GM12878 (cell line): ENCODE measurements around the gene TUBB3. TPM values are rescaled to one million over a fixed set of nuclear protein-coding genes. Genes with fewer than 3 reads are reported as not detected.

Source experiments
- ATAC-seq: fragments of 200-7000 bp; cut with Tn5 transposase; 3 replicates; pipeline ENCODE4 v1.9.1; 2020; ENCODE audit warnings: mild to moderate bottlenecking, moderate library complexity
- BruUV-seq: library from RNA; stranded (reverse); fragments of 400-500 nt; replicated peaks from 2 replicates; lab custom pipeline; 2021; lab: Mats Ljungman, UMichigan
- CTCF ChIA-PET: fragments of 300-600 bp; sonication (Branson Sonifier 250); formaldehyde crosslinking; extraction: SDS; loops from one replicate; lab custom pipeline; 2021; ENCODE audit warnings: inconsistent platforms; lab: Yijun Ruan, JAX
- POLR2A ChIA-PET: fragments of 350-600 bp; formaldehyde crosslinking; extraction: SDS; loops from one replicate; lab custom pipeline; 2021; ENCODE audit warnings: inconsistent platforms; lab: Charles Lee
- RAD21 ChIA-PET: fragments of 300-600 bp; sonication (Branson Sonifier 250); formaldehyde crosslinking; loops from one replicate; lab custom pipeline; 2023; ENCODE audit warnings: antibody characterized with exemption; ENCODE audit not compliant: unreplicated experiment; lab: Charles Lee
- SMC1A ChIA-PET: fragments of 300-600 bp; sonication (Branson Sonifier 250); formaldehyde crosslinking; loops from one replicate; lab custom pipeline; 2023; ENCODE audit not compliant: unreplicated experiment, uncharacterized antibody; lab: Charles Lee
- DNase-seq: peaks from one replicate; pipeline ENCODE4 v3.0.0-alpha.2; 2011; ENCODE audit warnings: low read depth, low spot score
- FAIRE-seq: peaks from 3 replicates; lab custom pipeline; 2011; peaks lifted over from hg19 to GRCh38; lab: Jason Lieb, UNC
- H2AFZ ChIP-seq: 2 replicates; pipeline ENCODE4 v1.6.0; 2011; ENCODE audit warnings: low read depth, low read length, control low read depth; ENCODE audit not compliant: control insufficient read depth
- H3K27ac ChIP-seq: 2 replicates; pipeline ENCODE4 v1.5.1; 2011; ENCODE audit warnings: control low read depth; ENCODE audit not compliant: control insufficient read depth, insufficient read depth
- H3K27me3 ChIP-seq, 2 experiments: replicated peaks in 1 of 2; 2 replicates each; pipeline versions ENCODE4 v1.6.0 to v1.6.1; 2011; ENCODE audit warnings: low read length in 1 of 2; ENCODE audit not compliant: control insufficient read depth in 2 of 2, insufficient read depth in 2 of 2
- H3K36me3 ChIP-seq, 2 experiments: 2 replicates each; pipeline ENCODE4 v1.5.1; 2011; ENCODE audit warnings: low read length in 1 of 2; ENCODE audit not compliant: control insufficient read depth in 2 of 2, insufficient read depth in 2 of 2
- H3K4me1 ChIP-seq: 2 replicates; pipeline ENCODE4 v1.6.1; 2011; ENCODE audit warnings: mild to moderate bottlenecking, low read length, moderate library complexity, mixed read lengths; ENCODE audit not compliant: control insufficient read depth, insufficient read depth
- H3K4me2 ChIP-seq: 2 replicates; pipeline ENCODE4 v1.6.0; 2011; ENCODE audit warnings: control low read depth; ENCODE audit not compliant: control insufficient read depth, insufficient read depth
- H3K4me3 ChIP-seq: fragments of 200-600 bp; sonication (generic); 2 replicates; pipeline ENCODE4 v1.5.1; 2016
- H3K79me2 ChIP-seq: 2 replicates; pipeline ENCODE4 v1.6.0; 2011; ENCODE audit warnings: low read length; ENCODE audit not compliant: control insufficient read depth, insufficient read depth
- H3K9ac ChIP-seq: 2 replicates; pipeline ENCODE4 v1.8.0; 2011; ENCODE audit warnings: low read length, control low read depth, mixed read lengths; ENCODE audit not compliant: control insufficient read depth, insufficient read depth
- H3K9me3 ChIP-seq: replicated peaks from 3 replicates; pipeline ENCODE4 v1.5.1; 2011; ENCODE audit warnings: mild to moderate bottlenecking, low read length; ENCODE audit not compliant: control insufficient read depth, insufficient read depth
- H4K20me1 ChIP-seq: 2 replicates; pipeline ENCODE4 v1.6.0; 2011; ENCODE audit not compliant: control insufficient read depth, insufficient read depth
- CHD2 ChIP-seq: IDR thresholded peaks from 2 replicates; pipeline ENCODE4 v1.6.1; 2011; ENCODE audit warnings: low read depth, low read length, improper control_type of control experiment, borderline replicate concordance
- DPF2 ChIP-seq: fragments of 450-650 bp; IDR thresholded peaks from 2 replicates; pipeline ENCODE4 v1.6.1; 2017; ENCODE audit warnings: mild to moderate bottlenecking
- HDAC6 ChIP-seq: fragments of 200-600 bp; sonication (generic); IDR thresholded peaks from one replicate; pipeline ENCODE4 v1.8.0; 2017; ENCODE audit warnings: antibody characterized with exemption; ENCODE audit not compliant: unreplicated experiment
- MXI1 ChIP-seq: fragments of 150-350 bp; IDR thresholded peaks from 2 replicates; pipeline ENCODE4 v1.6.1; 2011; ENCODE audit warnings: low read depth, mild to moderate bottlenecking, inconsistent platforms, low read length, improper control_type of control experiment
- NRF1 ChIP-seq: conservative IDR thresholded peaks from 2 replicates; pipeline ENCODE4 v1.6.1; 2011; ENCODE audit warnings: mild to moderate bottlenecking, low read depth, low read length, improper control_type of control experiment
- PML ChIP-seq: IDR thresholded peaks from 2 replicates; pipeline ENCODE4 v1.6.1; 2012; ENCODE audit warnings: low read length, inconsistent platforms
- SIN3A ChIP-seq: IDR thresholded peaks from 2 replicates; pipeline ENCODE4 v1.6.1; 2012; ENCODE audit warnings: low read depth, low read length, improper control_type of control experiment
- SREBF2 ChIP-seq: IDR thresholded peaks from 2 replicates; pipeline ENCODE4 v1.6.1; 2012; ENCODE audit warnings: mild to moderate bottlenecking, low read length
- TARDBP ChIP-seq: IDR thresholded peaks from 2 replicates; pipeline ENCODE4 v1.6.1; 2016; ENCODE audit warnings: borderline replicate concordance
- TCF7 ChIP-seq: IDR thresholded peaks from 2 replicates; pipeline ENCODE4 v1.6.1; 2014; ENCODE audit warnings: antibody characterized with exemption, borderline replicate concordance
- YY1 ChIP-seq: IDR thresholded peaks from 2 replicates; pipeline ENCODE4 v1.6.1; 2011; ENCODE audit warnings: low read depth, mild to moderate bottlenecking, low read length
- WGBS: methylation state at CpG from one replicate; pipeline ENCODE4 v1.1.6; 2016; ENCODE audit warnings: low lambda C conversion rate; ENCODE audit not compliant: insufficient replicate concordance, insufficient coverage; ENCODE audit errors: missing lambda C conversion rate; 5-methylcytosine and 5-hydroxymethylcytosine counted together
- in situ Hi-C: fragments of 300-500 bp; cut with MboI; formaldehyde crosslinking; loops from 9 replicates; pipeline ENCODE4 v1.14.3; 2018; ENCODE audit warnings: mixed read lengths
- intact Hi-C: fragments of 100-400 bp; cut with micrococcal nuclease; formaldehyde crosslinking; loops from one replicate; pipeline ENCODE4 v1.14.2; 2022; ENCODE audit not compliant: unreplicated experiment
- polyA plus RNA-seq, 11 experiments: library from polyadenylated mRNA; depleted of rRNA in 4 of 11; unstranded in 6 of 11; stranded (reverse) in 5 of 11; fragments of >200 nt; fragmentation: Nextera tagmentation in 4 of 11; fragmentation: Illumina TruSeq in 1 of 11; extraction: Ambion mirVana in 4 of 11; extraction: Trizol in 1 of 11; gene quantifications; 1 replicate in 1 of 11; 2 replicates in 10 of 11; pipeline versions ENCODE4 v1.2.1 to v1.2.3, GENCODE V29; 2011 to 2016; ENCODE audit warnings: inconsistent platforms in 2 of 11, missing spikeins in 2 of 11, low read depth in 1 of 11
- total RNA-seq, 4 experiments: library from RNA; depleted of rRNA in 3 of 4; stranded (reverse); fragments of >200 nt in 3 of 4; fragmentation: Illumina TruSeq in 1 of 4; extraction: Trizol in 1 of 4; gene quantifications; 2 replicates each; pipeline versions ENCODE4 v1.2.1 to v1.2.3, GENCODE V29; 2013 to 2021
- TF ChIP-seq, protein P1 (sequence below): IDR thresholded peaks from 2 replicates; pipeline ENCODE4 v1.6.1; 2012; ENCODE audit warnings: mild to moderate bottlenecking, low read depth, low read length
- TF ChIP-seq, protein P2 (sequence below): IDR thresholded peaks from 2 replicates; pipeline ENCODE4 v1.6.1; 2011; ENCODE audit warnings: low read depth, mild to moderate bottlenecking, low read length, moderate library complexity, borderline replicate concordance; ENCODE audit errors: extremely low read depth
- TF ChIP-seq, protein P3 (sequence below): fragments of 450-650 bp; IDR thresholded peaks from 2 replicates; pipeline ENCODE4 v1.6.1; 2017; ENCODE audit warnings: low read depth, mild to moderate bottlenecking, moderate library complexity
- TF ChIP-seq, protein P4 (sequence below): fragments of 450-650 bp; IDR thresholded peaks from 2 replicates; pipeline ENCODE4 v1.6.1; 2017; ENCODE audit warnings: borderline replicate concordance

TUBB3 gene
- total and polyA plus RNA-seq, 10 of the 15 experiments (the other 5 are each of a cell fraction or from before 2014, with no cell fraction given) = 0.09 to 2.5 (median 0.58) TPM; not detected in 1

DNA sequence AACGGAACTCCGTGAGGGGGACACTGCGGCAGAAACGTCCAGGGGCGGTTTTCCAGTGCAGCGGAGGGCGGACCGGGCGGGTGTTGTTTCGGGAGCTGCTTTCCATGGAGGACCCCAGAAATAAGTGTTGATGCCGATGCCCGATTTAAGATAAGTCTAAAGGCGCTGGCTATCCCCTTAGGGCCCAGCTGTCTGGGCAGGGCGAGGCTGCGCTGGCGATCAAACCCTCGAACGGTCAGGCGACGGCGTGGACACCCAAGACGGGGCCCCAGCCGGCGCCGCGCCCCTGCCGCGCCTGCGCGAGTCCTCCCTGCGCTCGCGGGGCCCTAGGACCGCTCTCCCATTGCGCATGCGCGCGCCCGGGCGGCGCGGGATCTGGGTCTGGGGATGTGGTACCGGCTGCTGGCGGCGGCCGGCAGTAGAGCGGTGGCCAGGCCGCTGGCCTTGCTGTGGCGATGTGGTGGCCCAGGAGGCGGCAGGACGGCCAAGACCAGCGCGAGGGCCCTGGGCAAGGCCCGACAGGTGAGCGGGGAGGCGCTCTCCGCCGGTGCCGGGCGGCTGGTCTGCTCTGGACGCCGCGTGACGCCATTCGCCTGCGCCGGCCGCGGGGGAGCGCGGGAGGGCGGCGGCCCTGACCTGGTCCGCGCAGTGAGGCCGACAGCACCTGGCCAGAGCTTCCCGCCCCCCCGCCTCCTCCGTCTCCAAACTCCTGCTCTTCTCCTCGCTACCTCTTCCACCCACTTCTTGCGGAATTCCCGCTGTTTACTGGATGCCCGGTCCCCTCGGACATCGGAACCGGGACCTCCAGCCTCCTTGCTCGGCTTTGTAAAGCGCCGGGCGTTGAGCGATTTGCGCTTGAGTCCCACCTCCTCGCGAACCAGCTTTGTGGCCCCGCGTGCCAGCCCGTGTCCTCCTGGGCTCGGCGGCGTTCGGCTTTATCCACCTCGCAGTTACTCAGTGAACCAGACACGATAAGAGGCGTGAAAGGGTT, 49.4 kb downstream of the TUBB3 start:
- Histone ChIP-seq H3K4me2 (peak overlapping the region; percentile 99), H3K9ac (peak overlapping the region; percentile 92), H3K4me3 (peak overlapping the region; percentile 100), H3K27ac (peak overlapping the region; percentile 93), H4K20me1 (no peaks in the 10 kb centered on the region), H3K9me3 (no peaks in the 10 kb centered on the region; the same call in 2 of the 3 replicates), H2AFZ (peak overlapping the region; percentile 98), H3K36me3 (no peaks in the 10 kb centered on the region; a peak in 1 of 4 replicates), H3K27me3 (no peaks in the 10 kb centered on the region), H3K4me1 (peaks cover 14% of the 10 kb centered on the region), H3K79me2 (peaks cover 39% of the 10 kb centered on the region)
- no peak for DNase-seq
- no peak for FAIRE-seq
- ChIA-PET POLR2A (interaction anchor here (0.5 to 2.5 kb wide), 6 partner anchors 9 to 1267 kb away, joined by 3 to 13 read pairs (median 4); partner anchors contain the start of gene CBFA2T3), CTCF (interaction anchor here (1.1 to 2.1 kb wide), 3 partner anchors 19 to 62 kb away, joined by 3 to 8 read pairs (median 4); no protein-coding TSS in a partner anchor), SMC1A (interaction anchor here (0.6 to 2.3 kb wide), 3 partner anchors 10 to 109 kb away, joined by 3 to 8 read pairs (median 4); no protein-coding TSS in a partner anchor), RAD21 (interaction anchor here (1.0 to 1.5 kb wide), 5 partner anchors 9 to 48 kb away, joined by 3 to 4 read pairs (median 3); no protein-coding TSS in a partner anchor)
- WGBS = 1% methylated on average over 90 of the region's 104 CpGs
- intact Hi-C loops = no loop called here
- ATAC-seq = peak; percentile 91
- no TSS peak for BruUV-seq
- in situ Hi-C loops = no loop called here
- TF ChIP-seq TARDBP (peak; percentile 53; the same call in 1 of the 2 replicates), SIN3A (peak; percentile 90), PML (peak; percentile 81), SREBF2 (0 out of 2 replicates have a peak, but pooled peaks have one; percentile 13), MXI1 (peak; percentile 46; the same call in 1 of the 2 replicates), HDAC6 (peak; percentile 34), YY1 (peak; percentile 86), CHD2 (peak; percentile 91), DPF2 (peak; percentile 78; the same call in 1 of the 2 replicates), TCF7 (no peak), NRF1 (peak; percentile 97)
- TF ChIP-seq, protein P1, sequence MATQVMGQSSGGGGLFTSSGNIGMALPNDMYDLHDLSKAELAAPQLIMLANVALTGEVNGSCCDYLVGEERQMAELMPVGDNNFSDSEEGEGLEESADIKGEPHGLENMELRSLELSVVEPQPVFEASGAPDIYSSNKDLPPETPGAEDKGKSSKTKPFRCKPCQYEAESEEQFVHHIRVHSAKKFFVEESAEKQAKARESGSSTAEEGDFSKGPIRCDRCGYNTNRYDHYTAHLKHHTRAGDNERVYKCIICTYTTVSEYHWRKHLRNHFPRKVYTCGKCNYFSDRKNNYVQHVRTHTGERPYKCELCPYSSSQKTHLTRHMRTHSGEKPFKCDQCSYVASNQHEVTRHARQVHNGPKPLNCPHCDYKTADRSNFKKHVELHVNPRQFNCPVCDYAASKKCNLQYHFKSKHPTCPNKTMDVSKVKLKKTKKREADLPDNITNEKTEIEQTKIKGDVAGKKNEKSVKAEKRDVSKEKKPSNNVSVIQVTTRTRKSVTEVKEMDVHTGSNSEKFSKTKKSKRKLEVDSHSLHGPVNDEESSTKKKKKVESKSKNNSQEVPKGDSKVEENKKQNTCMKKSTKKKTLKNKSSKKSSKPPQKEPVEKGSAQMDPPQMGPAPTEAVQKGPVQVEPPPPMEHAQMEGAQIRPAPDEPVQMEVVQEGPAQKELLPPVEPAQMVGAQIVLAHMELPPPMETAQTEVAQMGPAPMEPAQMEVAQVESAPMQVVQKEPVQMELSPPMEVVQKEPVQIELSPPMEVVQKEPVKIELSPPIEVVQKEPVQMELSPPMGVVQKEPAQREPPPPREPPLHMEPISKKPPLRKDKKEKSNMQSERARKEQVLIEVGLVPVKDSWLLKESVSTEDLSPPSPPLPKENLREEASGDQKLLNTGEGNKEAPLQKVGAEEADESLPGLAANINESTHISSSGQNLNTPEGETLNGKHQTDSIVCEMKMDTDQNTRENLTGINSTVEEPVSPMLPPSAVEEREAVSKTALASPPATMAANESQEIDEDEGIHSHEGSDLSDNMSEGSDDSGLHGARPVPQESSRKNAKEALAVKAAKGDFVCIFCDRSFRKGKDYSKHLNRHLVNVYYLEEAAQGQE = no peak
- TF ChIP-seq, protein P2, sequence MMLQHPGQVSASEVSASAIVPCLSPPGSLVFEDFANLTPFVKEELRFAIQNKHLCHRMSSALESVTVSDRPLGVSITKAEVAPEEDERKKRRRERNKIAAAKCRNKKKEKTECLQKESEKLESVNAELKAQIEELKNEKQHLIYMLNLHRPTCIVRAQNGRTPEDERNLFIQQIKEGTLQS = peak; percentile 81
- TF ChIP-seq, protein P3, sequence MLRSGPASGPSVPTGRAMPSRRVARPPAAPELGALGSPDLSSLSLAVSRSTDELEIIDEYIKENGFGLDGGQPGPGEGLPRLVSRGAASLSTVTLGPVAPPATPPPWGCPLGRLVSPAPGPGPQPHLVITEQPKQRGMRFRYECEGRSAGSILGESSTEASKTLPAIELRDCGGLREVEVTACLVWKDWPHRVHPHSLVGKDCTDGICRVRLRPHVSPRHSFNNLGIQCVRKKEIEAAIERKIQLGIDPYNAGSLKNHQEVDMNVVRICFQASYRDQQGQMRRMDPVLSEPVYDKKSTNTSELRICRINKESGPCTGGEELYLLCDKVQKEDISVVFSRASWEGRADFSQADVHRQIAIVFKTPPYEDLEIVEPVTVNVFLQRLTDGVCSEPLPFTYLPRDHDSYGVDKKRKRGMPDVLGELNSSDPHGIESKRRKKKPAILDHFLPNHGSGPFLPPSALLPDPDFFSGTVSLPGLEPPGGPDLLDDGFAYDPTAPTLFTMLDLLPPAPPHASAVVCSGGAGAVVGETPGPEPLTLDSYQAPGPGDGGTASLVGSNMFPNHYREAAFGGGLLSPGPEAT = peak; percentile 46
- TF ChIP-seq, protein P4, sequence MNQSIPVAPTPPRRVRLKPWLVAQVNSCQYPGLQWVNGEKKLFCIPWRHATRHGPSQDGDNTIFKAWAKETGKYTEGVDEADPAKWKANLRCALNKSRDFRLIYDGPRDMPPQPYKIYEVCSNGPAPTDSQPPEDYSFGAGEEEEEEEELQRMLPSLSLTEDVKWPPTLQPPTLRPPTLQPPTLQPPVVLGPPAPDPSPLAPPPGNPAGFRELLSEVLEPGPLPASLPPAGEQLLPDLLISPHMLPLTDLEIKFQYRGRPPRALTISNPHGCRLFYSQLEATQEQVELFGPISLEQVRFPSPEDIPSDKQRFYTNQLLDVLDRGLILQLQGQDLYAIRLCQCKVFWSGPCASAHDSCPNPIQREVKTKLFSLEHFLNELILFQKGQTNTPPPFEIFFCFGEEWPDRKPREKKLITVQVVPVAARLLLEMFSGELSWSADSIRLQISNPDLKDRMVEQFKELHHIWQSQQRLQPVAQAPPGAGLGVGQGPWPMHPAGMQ = no peak
